MM.1S (cell line): ENCODE measurements around the gene CREB3L1.

Experiments used
- EZH2 ChIP-seq: fragments of 300-600 bp; sonication (generic); optimal IDR thresholded peaks from 2 replicates; pipeline ENCODE3; 2017; ENCODE audit warnings: low read depth, mild to moderate bottlenecking, antibody characterized with exemption, low read length, mixed read lengths
- EZH2phosphoT487 ChIP-seq: fragments of 300-600 bp; sonication (generic); IDR thresholded peaks from 2 replicates; pipeline ENCODE4 v1.6.1; 2018; ENCODE audit warnings: antibody characterized with exemption, low read length
- TF ChIP-seq, protein P1 (sequence below): fragments of 300-600 bp; sonication (generic); IDR thresholded peaks from 2 replicates; pipeline ENCODE4 v1.5.1; 2016; ENCODE audit warnings: antibody characterized with exemption, low read length, mixed read lengths

DNA sequence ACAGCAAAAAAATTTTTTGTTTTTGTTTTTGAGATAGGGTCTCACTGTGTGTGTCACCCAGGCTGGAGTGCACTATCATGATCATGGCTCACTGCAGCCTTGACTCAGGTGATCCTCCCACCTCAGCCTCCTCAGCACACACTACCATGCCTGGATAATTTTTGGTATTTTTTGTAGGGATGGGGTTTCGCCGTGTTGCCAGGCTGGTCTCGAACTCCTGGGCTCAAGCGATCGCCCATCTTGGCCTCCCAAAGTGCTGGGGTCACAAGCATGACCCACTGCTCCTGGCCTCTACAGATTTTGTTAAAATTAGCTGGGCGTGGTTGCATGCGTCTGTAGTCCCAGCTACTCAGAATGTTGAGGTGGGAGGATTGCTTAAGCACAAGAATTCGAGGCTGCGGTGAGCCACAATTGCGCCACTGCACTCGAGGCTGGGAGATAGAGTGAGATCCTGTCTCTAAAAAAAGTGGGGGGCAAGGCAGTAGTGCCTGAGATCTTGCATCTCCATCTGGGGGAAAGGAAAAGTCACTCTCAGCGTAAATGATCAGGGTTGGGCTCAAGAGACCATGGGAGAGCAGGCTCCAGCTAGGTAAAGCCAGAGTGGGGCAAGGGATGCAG, 59.2 kb downstream of the CREB3L1 start:
- TF ChIP-seq, protein P1, sequence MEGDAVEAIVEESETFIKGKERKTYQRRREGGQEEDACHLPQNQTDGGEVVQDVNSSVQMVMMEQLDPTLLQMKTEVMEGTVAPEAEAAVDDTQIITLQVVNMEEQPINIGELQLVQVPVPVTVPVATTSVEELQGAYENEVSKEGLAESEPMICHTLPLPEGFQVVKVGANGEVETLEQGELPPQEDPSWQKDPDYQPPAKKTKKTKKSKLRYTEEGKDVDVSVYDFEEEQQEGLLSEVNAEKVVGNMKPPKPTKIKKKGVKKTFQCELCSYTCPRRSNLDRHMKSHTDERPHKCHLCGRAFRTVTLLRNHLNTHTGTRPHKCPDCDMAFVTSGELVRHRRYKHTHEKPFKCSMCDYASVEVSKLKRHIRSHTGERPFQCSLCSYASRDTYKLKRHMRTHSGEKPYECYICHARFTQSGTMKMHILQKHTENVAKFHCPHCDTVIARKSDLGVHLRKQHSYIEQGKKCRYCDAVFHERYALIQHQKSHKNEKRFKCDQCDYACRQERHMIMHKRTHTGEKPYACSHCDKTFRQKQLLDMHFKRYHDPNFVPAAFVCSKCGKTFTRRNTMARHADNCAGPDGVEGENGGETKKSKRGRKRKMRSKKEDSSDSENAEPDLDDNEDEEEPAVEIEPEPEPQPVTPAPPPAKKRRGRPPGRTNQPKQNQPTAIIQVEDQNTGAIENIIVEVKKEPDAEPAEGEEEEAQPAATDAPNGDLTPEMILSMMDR, result no peak
- no peak for TF ChIP-seq EZH2
- no peak for TF ChIP-seq EZH2phosphoT487
